Keratinocyte (primary cell): ENCODE measurements around the gene HCN2. TPM values are rescaled to one million over a fixed set of nuclear protein-coding genes. Genes with fewer than 3 reads are reported as not detected.

ENCODE experiments used
- DNase-seq: peaks from one replicate; pipeline ENCODE4 v3.0.0-alpha.2; 2011; ENCODE audit warnings: low read depth, missing footprints, low spot score
- FAIRE-seq: peaks from 2 replicates; lab custom pipeline; 2011; peaks lifted over from hg19 to GRCh38; lab: Jason Lieb, UNC
- H2AFZ ChIP-seq: 2 replicates; pipeline ENCODE4 v1.6.0; 2012; ENCODE audit warnings: low read length, control low read depth, inconsistent platforms; ENCODE audit not compliant: control insufficient read depth
- H3K27ac ChIP-seq: 2 replicates; pipeline ENCODE4 v1.5.1; 2011; ENCODE audit warnings: low read length; ENCODE audit not compliant: control insufficient read depth, insufficient read depth
- H3K27me3 ChIP-seq: 3 replicates; pipeline ENCODE4 v1.6.0; 2011; ENCODE audit warnings: low read length; ENCODE audit not compliant: control insufficient read depth, insufficient read depth; ENCODE audit errors: extremely low read depth
- H3K36me3 ChIP-seq, 2 experiments: 2 replicates in 1 of 2; 3 replicates in 1 of 2; pipeline ENCODE4 v1.5.1; 2011; ENCODE audit warnings: low read length in 2 of 2, mild to moderate bottlenecking in 1 of 2; ENCODE audit not compliant: control insufficient read depth in 2 of 2, insufficient read depth in 2 of 2; ENCODE audit errors: extremely low read depth in 1 of 2
- H3K4me1 ChIP-seq: 3 replicates; pipeline ENCODE4 v1.5.1; 2011; ENCODE audit warnings: low read length; ENCODE audit not compliant: control insufficient read depth, insufficient read depth; ENCODE audit errors: extremely low read depth
- H3K4me2 ChIP-seq: 3 replicates; pipeline ENCODE4 v1.6.0; 2011; ENCODE audit warnings: low read depth, low read length; ENCODE audit not compliant: control insufficient read depth, insufficient read depth; ENCODE audit errors: extremely low read depth
- H3K4me3 ChIP-seq, 3 experiments: fragments of 200-600 bp in 1 of 3; sonication (generic) in 1 of 3; 2 replicates in 2 of 3; 3 replicates in 1 of 3; pipeline ENCODE4 v1.5.1; 2011 to 2016; ENCODE audit warnings: low read length in 3 of 3, mild to moderate bottlenecking in 3 of 3, control low read depth in 2 of 3, inconsistent platforms in 1 of 3, low read depth in 1 of 3, mixed read lengths in 1 of 3, mixed run types in 1 of 3, moderate library complexity in 1 of 3; ENCODE audit not compliant: control insufficient read depth in 2 of 3, insufficient read depth in 2 of 3; ENCODE audit errors: extremely low read depth in 1 of 3
- H3K79me2 ChIP-seq: 2 replicates; pipeline ENCODE4 v1.6.0; 2012; ENCODE audit warnings: low read length; ENCODE audit not compliant: control insufficient read depth, insufficient read depth
- H3K9ac ChIP-seq: 3 replicates; pipeline ENCODE4 v1.6.0; 2011; ENCODE audit warnings: low read length; ENCODE audit not compliant: control insufficient read depth, insufficient read depth; ENCODE audit errors: extremely low read depth
- H3K9me1 ChIP-seq: 3 replicates; pipeline ENCODE4 v1.6.0; 2011; ENCODE audit warnings: low read length; ENCODE audit not compliant: control insufficient read depth, insufficient read depth; ENCODE audit errors: extremely low read depth
- H3K9me3 ChIP-seq: 2 replicates; pipeline ENCODE4 v1.5.1; 2012; ENCODE audit warnings: low read depth, low read length; ENCODE audit not compliant: control insufficient read depth
- H4K20me1 ChIP-seq: 3 replicates; pipeline ENCODE4 v1.6.0; 2011; ENCODE audit warnings: low read length; ENCODE audit not compliant: control insufficient read depth, insufficient read depth; ENCODE audit errors: extremely low read depth
- EZH2 ChIP-seq: IDR thresholded peaks from one replicate; pipeline ENCODE4 v1.6.1; 2012; ENCODE audit warnings: inconsistent platforms, mild to moderate bottlenecking, low read length, moderate library complexity
- dilution Hi-C: fragments of 300-500 bp; cut with MboI; formaldehyde crosslinking; loops from one replicate; pipeline ENCODE4 v1.7.0; 2020; ENCODE audit warnings: low sequenced_read_pairs; ENCODE audit not compliant: extremely low pct_ligation_motif_present
- polyA plus RNA-seq, 5 experiments: library from polyadenylated mRNA; depleted of rRNA in 3 of 5; stranded (reverse) in 3 of 5; stranded (forward) in 1 of 5; unstranded in 1 of 5; fragments of >200 nt; gene quantifications; 1 replicate in 1 of 5; 2 replicates in 3 of 5; 3 replicates in 1 of 5; pipeline versions ENCODE4 v1.2.1 to v1.2.3, GENCODE V29; 2011 to 2012; ENCODE audit warnings: missing spikeins in 2 of 5, low read depth in 1 of 5, low replicate concordance in 1 of 5
- TF ChIP-seq, protein P1 (sequence below), 3 experiments: IDR thresholded peaks in 1 of 3; conservative IDR thresholded peaks in 1 of 3; optimal IDR thresholded peaks in 1 of 3; 2 replicates in 2 of 3; 3 replicates in 1 of 3; pipeline versions ENCODE3 to v1.5.1; 2011; ENCODE audit warnings: low read length in 3 of 3, mild to moderate bottlenecking in 3 of 3, moderate library complexity in 2 of 3, control low read depth in 1 of 3, inconsistent platforms in 1 of 3; ENCODE audit not compliant: insufficient read depth in 2 of 3; ENCODE audit errors: extremely low read depth in 1 of 3

HCN2 gene
- polyA plus RNA-seq, 1 donor (not counting 4 experiments of a cell fraction or from before 2014, with no cell fraction given): 0.13 TPM

DNA sequence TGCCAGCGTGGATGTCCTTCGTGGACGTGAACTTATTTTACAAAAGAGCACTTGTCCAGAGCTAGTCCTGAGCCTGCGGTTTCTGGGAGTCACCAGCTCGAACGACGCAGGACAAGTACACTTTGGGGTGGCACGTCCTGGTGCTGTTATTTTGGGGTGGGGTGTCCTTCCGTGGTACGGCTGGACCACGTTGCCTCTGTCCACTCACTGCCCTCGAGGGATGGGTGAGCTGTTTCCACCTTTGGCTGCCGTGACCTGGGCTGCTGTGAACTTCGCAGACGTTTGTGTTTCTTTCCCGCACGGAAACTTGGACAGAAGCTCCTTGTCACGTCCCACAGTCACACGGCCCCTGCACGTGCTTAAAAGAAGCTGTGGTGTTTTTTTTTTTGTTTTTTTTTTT is 34.9 kb upstream of the HCN2 start:
- Histone ChIP-seq H3K4me3 (no peak overlapping the region), H3K36me3 (no peaks in the 10 kb centered on the region), H3K4me2 (no peak overlapping the region), H3K9me1 (no peaks in the 10 kb centered on the region), H3K27me3 (peaks cover 3% of the 10 kb centered on the region), H3K9ac (no peak overlapping the region), H3K4me1 (no peaks in the 10 kb centered on the region), H3K27ac (no peak overlapping the region), H3K9me3 (no peaks in the 10 kb centered on the region), H3K79me2 (no peaks in the 10 kb centered on the region), H4K20me1 (no peaks in the 10 kb centered on the region), H2AFZ (no peak overlapping the region)
- dilution Hi-C loops: no loop called here
- DNase-seq (no peak), FAIRE-seq (no peak)
- TF ChIP-seq, protein P1, sequence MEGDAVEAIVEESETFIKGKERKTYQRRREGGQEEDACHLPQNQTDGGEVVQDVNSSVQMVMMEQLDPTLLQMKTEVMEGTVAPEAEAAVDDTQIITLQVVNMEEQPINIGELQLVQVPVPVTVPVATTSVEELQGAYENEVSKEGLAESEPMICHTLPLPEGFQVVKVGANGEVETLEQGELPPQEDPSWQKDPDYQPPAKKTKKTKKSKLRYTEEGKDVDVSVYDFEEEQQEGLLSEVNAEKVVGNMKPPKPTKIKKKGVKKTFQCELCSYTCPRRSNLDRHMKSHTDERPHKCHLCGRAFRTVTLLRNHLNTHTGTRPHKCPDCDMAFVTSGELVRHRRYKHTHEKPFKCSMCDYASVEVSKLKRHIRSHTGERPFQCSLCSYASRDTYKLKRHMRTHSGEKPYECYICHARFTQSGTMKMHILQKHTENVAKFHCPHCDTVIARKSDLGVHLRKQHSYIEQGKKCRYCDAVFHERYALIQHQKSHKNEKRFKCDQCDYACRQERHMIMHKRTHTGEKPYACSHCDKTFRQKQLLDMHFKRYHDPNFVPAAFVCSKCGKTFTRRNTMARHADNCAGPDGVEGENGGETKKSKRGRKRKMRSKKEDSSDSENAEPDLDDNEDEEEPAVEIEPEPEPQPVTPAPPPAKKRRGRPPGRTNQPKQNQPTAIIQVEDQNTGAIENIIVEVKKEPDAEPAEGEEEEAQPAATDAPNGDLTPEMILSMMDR (optimal IDR thresholded peaks at IDR 0.05 in 1 of 3, IDR thresholded peaks at IDR 0.05 in 1 of 3, conservative IDR thresholded peaks at IDR 0.05 in 1 of 3; ENCODE audit: extremely low read depth in 1 of 3, insufficient read depth in 2 of 3, low read length in 3 of 3): no peak
- no peak for TF ChIP-seq EZH2

DNA sequence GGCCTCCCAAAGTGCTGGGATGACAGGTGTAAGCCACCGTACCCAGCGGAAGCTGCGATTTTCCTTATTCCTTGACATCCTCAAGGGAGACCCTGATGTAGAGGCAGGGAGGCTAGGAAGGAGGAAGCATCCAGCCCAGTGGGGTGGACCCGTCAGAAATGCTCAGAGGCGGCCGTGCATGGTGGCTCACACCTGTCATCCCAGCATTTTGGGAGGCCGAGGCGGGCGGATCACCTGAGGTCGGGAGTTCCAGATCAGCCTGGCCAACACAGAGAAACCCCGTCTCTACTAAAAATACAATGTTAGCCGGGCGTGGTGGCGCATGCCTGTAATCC is 34.2 kb upstream of the HCN2 start:
- H3K27ac ChIP-seq: no peak overlapping the region

More for the DNA sequence above, 34.2 kb upstream of the HCN2 start:
- no peak for FAIRE-seq
- no peak for TF ChIP-seq EZH2
- TF ChIP-seq, protein P1 (optimal IDR thresholded peaks at IDR 0.05 in 1 of 3, IDR thresholded peaks at IDR 0.05 in 1 of 3, conservative IDR thresholded peaks at IDR 0.05 in 1 of 3; ENCODE audit: extremely low read depth in 1 of 3, insufficient read depth in 2 of 3, low read length in 3 of 3): no peak
- no peaks in the 10 kb centered on the region for H3K79me2 ChIP-seq
- no peak for DNase-seq
- dilution Hi-C loops: no loop called here
- no peak overlapping the region for H3K4me2 ChIP-seq
- H3K4me1 ChIP-seq: no peaks in the 10 kb centered on the region
- H4K20me1 ChIP-seq: no peaks in the 10 kb centered on the region
- H3K9ac ChIP-seq: no peak overlapping the region
- no peaks in the 10 kb centered on the region for H3K36me3 ChIP-seq
- no peaks in the 10 kb centered on the region for H3K9me1 ChIP-seq
- H2AFZ ChIP-seq: no peak overlapping the region
- H3K9me3 ChIP-seq: no peaks in the 10 kb centered on the region
- peaks cover 3% of the 10 kb centered on the region for H3K27me3 ChIP-seq
- H3K4me3 ChIP-seq: no peak overlapping the region
